Brain microvascular endothelial cell (primary cell): ENCODE measurements around the gene PPP1CB.
"Not testable (repeated sequence)": the region's sequence is repeated elsewhere in the genome, so short reads cannot be mapped to it uniquely, and the experiment has no call there.

ENCODE experiments used
- DNase-seq: peaks from one replicate; pipeline ENCODE4 v3.0.0-alpha.2; 2020
- H3K27ac ChIP-seq: fragments of 250-450 bp; sonication (Bioruptor Pico); 2 replicates; pipeline ENCODE4 v1.5.1; 2020; ENCODE audit warnings: mild to moderate bottlenecking, moderate library complexity
- H3K27me3 ChIP-seq: fragments of 250-450 bp; sonication (Bioruptor Pico); replicated peaks from 2 replicates; pipeline ENCODE4 v1.5.1; 2020; ENCODE audit warnings: mild to moderate bottlenecking
- H3K36me3 ChIP-seq: fragments of 250-450 bp; sonication (Bioruptor Pico); replicated peaks from 2 replicates; pipeline ENCODE4 v1.5.1; 2020; ENCODE audit warnings: mild to moderate bottlenecking
- H3K4me3 ChIP-seq: 2 replicates; pipeline ENCODE4 v1.5.1; 2011; ENCODE audit warnings: low read depth, mild to moderate bottlenecking, control low read depth, low read length, moderate library complexity
- CTCF ChIP-seq: IDR thresholded peaks from 2 replicates; pipeline ENCODE4 v1.5.1; 2011; ENCODE audit warnings: low read depth, mild to moderate bottlenecking, moderate library complexity, low read length, control low read depth, inconsistent platforms; ENCODE audit errors: missing control alignments
- in situ Hi-C: cut with HindIII; loops from 2 replicates; pipeline ENCODE4 v1.10.0; 2017; ENCODE audit warnings: low sequenced_read_pairs, low pct_ligation_motif_present

Gene PPP1CB

GRCh38 chr2:28782423-28782822 lies 30.8 kb downstream of the PPP1CB start:
- Histone ChIP-seq H3K36me3 (peaks cover 53% of the 10 kb centered on the region), H3K27me3 (no peaks in the 10 kb centered on the region), H3K4me3 (no peak overlapping the region), H3K27ac (no peak overlapping the region)
- in situ Hi-C loops = no loop called here
- no peak for TF ChIP-seq CTCF
- DNase-seq = no peak

GRCh38 chr2:28784570-28784969 lies 32.9 kb downstream of the PPP1CB start:
- peaks cover 59% of the 10 kb centered on the region for H3K36me3 ChIP-seq
- H3K27me3 ChIP-seq, DNase-seq, H3K27ac ChIP-seq, in situ Hi-C loops, H3K4me3 ChIP-seq: not testable (repeated sequence)

- Histone ChIP-seq H3K36me3 (peaks cover 32% of the 10 kb centered on the region), H3K27me3 (no peaks in the 10 kb centered on the region), H3K27ac (no peak overlapping the region), H3K4me3 (no peak overlapping the region)
- DNase-seq = no peak
- TF ChIP-seq CTCF = no peak
- in situ Hi-C loops = no loop called here
Observed at GRCh38 chr2:28796620-28797019, 45.0 kb downstream of the PPP1CB start.

GRCh38 chr2:28801726-28802125 lies 50.1 kb downstream of the PPP1CB start:
- H3K4me3 ChIP-seq = no peak overlapping the region
- peaks cover 14% of the 10 kb centered on the region for H3K36me3 ChIP-seq
- no peak overlapping the region for H3K27ac ChIP-seq
- in situ Hi-C loops = no loop called here
- peak; percentile 19 for DNase-seq
- no peak for TF ChIP-seq CTCF
- H3K27me3 ChIP-seq = no peaks in the 10 kb centered on the region

GRCh38 chr2:28802975-28803429 lies 51.4 kb downstream of the PPP1CB start:
- Histone ChIP-seq H3K27ac (peak overlapping the region; percentile 29), H3K4me3 (no peak overlapping the region), H3K27me3 (no peaks in the 10 kb centered on the region), H3K36me3 (peaks cover 14% of the 10 kb centered on the region)
- TF ChIP-seq CTCF = no peak
- no peak for DNase-seq
- in situ Hi-C loops = no loop called here

- no peaks in the 10 kb centered on the region for H3K27me3 ChIP-seq
- no peak for TF ChIP-seq CTCF
- H3K36me3 ChIP-seq = peaks cover 3% of the 10 kb centered on the region
- DNase-seq = no peak
- H3K27ac ChIP-seq = no peak overlapping the region
- peak overlapping the region; percentile 60 for H3K4me3 ChIP-seq
- in situ Hi-C loops = no loop called here
Observed at GRCh38 chr2:28809927-28810326, 58.3 kb downstream of the PPP1CB start.
